ENCODE measurements around the gene FCN2. TPM values are rescaled to one million over a fixed set of nuclear protein-coding genes. Genes with fewer than 3 reads are reported as not detected.

FCN2 gene
- total and polyA plus RNA-seq, 2 of the 13 experiments (the other 11 are each of a cell fraction or from before 2014, with no cell fraction given): not detected

DNA sequence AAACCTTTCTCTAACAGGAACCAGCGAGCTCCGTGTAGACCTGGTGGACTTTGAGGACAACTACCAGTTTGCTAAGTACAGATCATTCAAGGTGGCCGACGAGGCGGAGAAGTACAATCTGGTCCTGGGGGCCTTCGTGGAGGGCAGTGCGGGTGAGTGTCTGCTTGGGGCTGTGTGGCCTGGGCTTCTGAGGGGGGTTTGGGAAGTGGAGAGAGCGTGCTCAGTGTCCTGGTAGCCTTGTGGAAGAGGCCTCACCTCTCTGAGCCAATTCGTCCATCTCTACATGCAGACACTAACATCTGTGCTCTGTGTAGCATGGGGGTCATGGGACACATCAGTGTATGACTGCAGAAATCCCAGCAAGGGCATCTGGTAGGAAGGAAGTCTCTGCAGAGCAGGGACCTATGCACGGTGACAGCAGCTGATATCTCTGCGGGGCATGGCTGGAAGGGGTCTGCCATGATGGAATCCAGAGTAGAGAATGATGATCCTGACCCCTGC is 5.9 kb downstream of the FCN2 start:
- CTCF ChIA-PET (ENCODE audit: low intra/inter-chr PET ratio, low total read pairs): no interaction called here
- Histone ChIP-seq H3K27ac (ENCODE audit: extremely low read length, insufficient read depth, low read length) (no peak overlapping the region), H3K79me2 (ENCODE audit: insufficient read depth, low read length) (no peaks in the 10 kb centered on the region), H3K4me2 (ENCODE audit: low read depth, low read length) (no peak overlapping the region), H3K9ac (ENCODE audit: insufficient read depth, low read depth, low read length) (no peak overlapping the region), H3K4me1 (ENCODE audit: insufficient read depth, low read length) (no peaks in the 10 kb centered on the region), H3K4me3 (replicated peaks in 1 of 3; ENCODE audit: insufficient read depth in 1 of 3, low read depth in 2 of 3, low read length in 3 of 3) (no peak overlapping the region), H3K27me3 (ENCODE audit: control insufficient read depth in 1 of 2, insufficient read depth in 2 of 2, low read length in 2 of 2) (peaks cover 4 to 65% of the 10 kb centered on the region in 2 experiments), H2AFZ (ENCODE audit: low read length) (no peak overlapping the region), H4K20me1 (ENCODE audit: insufficient read depth, low read length) (no peaks in the 10 kb centered on the region), H3K36me3 (replicated peaks in 1 of 2; ENCODE audit: control insufficient read depth in 1 of 2, insufficient read depth in 2 of 2, low read length in 2 of 2) (no peaks in the 10 kb centered on the region), H3K9me3 (ENCODE audit: low read length) (no peaks in the 10 kb centered on the region)
- intact Hi-C loops (cut with micrococcal nuclease; ENCODE audit: unreplicated experiment) (no loop called here), in situ Hi-C loops (cut with HindIII; ENCODE audit: extremely low pct_ligation_motif_present, low pct_unique_long_range_greater_than_20kb) (no loop called here)
- 7% methylated on average over 3 of the region's 11 CpGs for WGBS (ENCODE audit: low lambda C conversion rate)
- DNase-seq (ENCODE audit: low spot score) (no peak), ATAC-seq (no peak), FAIRE-seq (no peak)
- BruUV-seq (replicated peaks): no TSS peak
- TF ChIP-seq, protein P1, sequence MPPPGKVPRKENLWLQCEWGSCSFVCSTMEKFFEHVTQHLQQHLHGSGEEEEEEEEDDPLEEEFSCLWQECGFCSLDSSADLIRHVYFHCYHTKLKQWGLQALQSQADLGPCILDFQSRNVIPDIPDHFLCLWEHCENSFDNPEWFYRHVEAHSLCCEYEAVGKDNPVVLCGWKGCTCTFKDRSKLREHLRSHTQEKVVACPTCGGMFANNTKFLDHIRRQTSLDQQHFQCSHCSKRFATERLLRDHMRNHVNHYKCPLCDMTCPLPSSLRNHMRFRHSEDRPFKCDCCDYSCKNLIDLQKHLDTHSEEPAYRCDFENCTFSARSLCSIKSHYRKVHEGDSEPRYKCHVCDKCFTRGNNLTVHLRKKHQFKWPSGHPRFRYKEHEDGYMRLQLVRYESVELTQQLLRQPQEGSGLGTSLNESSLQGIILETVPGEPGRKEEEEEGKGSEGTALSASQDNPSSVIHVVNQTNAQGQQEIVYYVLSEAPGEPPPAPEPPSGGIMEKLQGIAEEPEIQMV (CRISPR knock-in tag; IDR thresholded peaks at IDR 0.05; ENCODE audit: low read depth): no peak
- TF ChIP-seq ZNF430 (CRISPR knock-in tag; IDR thresholded peaks at IDR 0.05) (no peak), KLF12 (CRISPR knock-in tag; IDR thresholded peaks at IDR 0.05; ENCODE audit: borderline replicate concordance) (no peak), SAFB2 (CRISPR knock-in tag; IDR thresholded peaks at IDR 0.05; ENCODE audit: borderline replicate concordance, low read depth) (no peak), FOXK2 (IDR thresholded peaks at IDR 0.05) (no peak), ZFP41 (CRISPR knock-in tag; IDR thresholded peaks at IDR 0.05; ENCODE audit: borderline replicate concordance) (no peak), SMAD3 (CRISPR knock-in tag; IDR thresholded peaks at IDR 0.05) (no peak), JUND (CRISPR knock-in tag; IDR thresholded peaks at IDR 0.05) (no peak), NFE2L1 (CRISPR knock-in tag; IDR thresholded peaks at IDR 0.05; ENCODE audit: borderline replicate concordance) (no peak), ZFX (CRISPR knock-in tag; IDR thresholded peaks at IDR 0.05; ENCODE audit: low read depth) (no peak), ZNF83 (CRISPR knock-in tag; IDR thresholded peaks at IDR 0.05; ENCODE audit: borderline replicate concordance) (no peak), JUN (CRISPR knock-in tag; IDR thresholded peaks at IDR 0.05) (no peak), ZNF343 (CRISPR knock-in tag; IDR thresholded peaks at IDR 0.05) (no peak)
- POLR2A ChIA-PET: no interaction called here

Data from HepG2 (cell line).